Hematopoietic multipotent progenitor cell (in vitro differentiated cells): Measurements from ENCODE around the gene SLX4. TPM values are rescaled to one million over a fixed set of nuclear protein-coding genes. Genes with fewer than 3 reads are reported as not detected.
"Not testable (repeated sequence)": the region's sequence is repeated elsewhere in the genome, so short reads cannot be mapped to it uniquely, and the experiment has no call there.

Experiments used
- DNase-seq, 3 donors: peaks; one replicate each; pipeline ENCODE4 v3.0.0-alpha.2; 2011 to 2015; ENCODE audit warnings: low read depth in 2 of 3, low spot score in 2 of 3
- total RNA-seq: library from RNA; depleted of rRNA; stranded (reverse); fragments of >200 nt; gene quantifications from one replicate; pipeline ENCODE4 v1.2.3, GENCODE V29; 2012

SLX4 gene
- total RNA-seq, result 2.7 TPM

- DNase-seq, result peak; percentile 93 to 99 (median 94)
These were observed at the start of gene SLX4 for GRCh38 chr16:3611146-3611975. Gene SLX4 (minus strand): TSS chr16:3611606. CDS start chr16:3608964, 2,642 bp downstream.

- no peak for DNase-seq
These were observed 47.8 kb upstream of the SLX4 start for GRCh38 chr16:3659251-3659650.

GRCh38 chr16:3656491-3657468 lies 45.4 kb upstream of the SLX4 start:
- DNase-seq, result no peak

- DNase-seq, result not testable (repeated sequence)
These were observed 44.7 kb upstream of the SLX4 start for GRCh38 chr16:3656160-3656490.

GRCh38 chr16:3655396-3656159 lies 44.2 kb upstream of the SLX4 start:
- no peak for DNase-seq

- DNase-seq, result no peak
These were observed 43.6 kb upstream of the SLX4 start for GRCh38 chr16:3655030-3655395.

GRCh38 chr16:3654249-3654991 lies 43.0 kb upstream of the SLX4 start, which contains the start of gene DNASE1:
Gene DNASE1 (plus strand): TSS chr16:3654691. CDS start chr16:3655374, 683 bp downstream.
- peak; percentile 22 to 67 (median 62) for DNase-seq

- no peak for DNase-seq
These were observed 41.2 kb upstream of the SLX4 start for GRCh38 chr16:3652373-3653195.

DNA sequence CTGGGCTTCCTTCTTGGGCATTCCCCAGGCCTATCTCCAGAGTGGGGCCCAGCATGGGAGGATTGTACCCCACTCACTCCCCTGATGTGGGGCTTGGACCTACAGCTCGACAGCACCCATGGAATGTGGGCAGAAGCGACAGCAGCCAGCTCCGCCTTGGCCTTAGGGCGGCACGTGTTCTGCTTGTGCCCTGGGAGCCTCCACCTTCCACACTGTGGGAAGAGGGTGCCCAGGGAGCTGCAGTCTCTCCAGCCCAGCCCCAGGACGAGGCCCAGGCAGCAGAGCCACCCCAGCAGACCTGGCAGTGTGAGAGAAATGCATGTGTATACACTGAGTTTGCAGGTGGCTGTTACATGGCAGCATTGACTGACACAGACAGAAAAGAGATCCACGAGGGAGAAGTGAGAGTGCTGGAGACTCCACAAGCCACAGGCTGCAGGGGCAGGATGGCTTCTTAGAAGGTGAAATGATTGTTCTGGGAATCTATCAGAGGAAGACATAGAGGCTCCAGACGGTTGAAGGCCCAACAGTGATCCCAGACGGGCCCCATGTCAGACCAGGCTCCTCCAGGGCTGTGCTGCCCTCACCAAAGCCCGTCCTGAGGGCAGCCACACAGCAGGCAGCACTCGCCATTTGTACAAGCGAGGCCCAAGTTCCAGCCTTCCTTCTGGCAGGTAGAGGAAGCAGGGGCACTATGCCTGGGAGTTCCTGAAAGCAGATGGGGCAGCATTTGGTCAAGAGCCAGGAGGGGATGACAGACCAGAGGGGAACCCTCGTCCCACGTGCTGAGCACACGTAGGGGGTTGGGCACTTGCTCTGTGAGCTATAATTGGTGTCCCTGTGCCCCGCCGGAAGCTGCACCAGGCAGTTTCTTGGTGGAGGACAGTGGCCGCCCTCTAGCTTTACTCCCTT lies 40.3 kb upstream of the SLX4 start:
- no peak for DNase-seq

DNA sequence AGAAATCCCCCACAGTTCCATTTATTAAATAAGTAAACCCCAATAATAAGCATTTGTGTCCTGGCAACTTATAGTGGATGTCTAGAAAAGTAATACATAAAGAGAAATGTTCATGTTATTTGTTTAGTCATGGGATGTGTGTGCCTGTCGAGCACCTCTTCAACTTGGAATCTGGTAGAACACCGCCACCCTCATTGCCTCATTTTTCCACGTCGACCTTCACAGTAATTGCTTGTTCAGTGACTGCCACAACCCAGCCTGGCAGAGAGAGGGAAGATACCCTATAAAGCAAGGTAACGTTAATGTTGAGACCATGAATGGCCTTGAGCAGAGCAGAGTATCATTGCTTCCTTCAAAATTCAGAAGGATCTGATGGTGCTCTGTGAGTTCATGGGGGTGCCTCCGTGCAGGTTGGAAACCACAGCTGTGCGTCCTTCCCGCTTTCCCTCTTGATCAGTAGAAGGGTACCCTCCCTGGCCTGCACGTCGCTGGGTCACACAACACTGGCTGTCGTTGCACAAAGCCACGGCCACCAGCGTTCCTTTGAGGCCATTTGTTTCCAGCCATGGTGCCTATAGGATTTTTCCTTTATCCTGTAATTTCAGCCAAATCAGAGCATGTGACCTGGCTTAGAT lies 39.3 kb upstream of the SLX4 start:
- no peak for DNase-seq

DNA sequence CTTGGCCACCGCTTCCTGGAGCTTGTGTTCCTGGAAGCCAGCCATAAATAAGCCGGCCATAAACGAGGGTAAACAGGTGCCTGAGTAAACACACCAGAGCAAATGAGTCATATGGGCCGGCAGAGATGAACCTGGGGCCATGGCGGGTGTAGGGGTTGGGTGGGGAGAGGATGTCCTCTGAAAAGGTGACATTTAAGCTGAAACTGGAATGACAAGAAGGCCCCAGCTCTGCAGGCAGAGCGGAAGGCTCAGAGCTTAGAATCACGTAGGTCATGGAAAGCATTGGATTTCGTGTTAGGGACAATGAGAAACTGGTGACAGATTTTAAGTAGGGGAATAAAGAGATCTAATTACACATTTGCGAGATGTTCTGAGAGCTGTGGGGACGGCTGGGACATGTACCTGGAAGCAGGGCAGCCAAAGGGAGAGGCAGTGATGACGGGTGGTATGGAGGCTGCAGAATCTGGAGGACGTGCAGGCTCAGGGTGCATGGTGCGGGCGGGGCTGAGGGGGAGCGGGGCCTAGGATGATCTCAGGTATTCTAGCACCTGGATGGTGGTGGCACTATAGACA lies 35.0 kb upstream of the SLX4 start:
- DNase-seq, result no peak

GRCh38 chr16:3645504-3646347 lies 34.3 kb upstream of the SLX4 start:
- DNase-seq, result no peak

GRCh38 chr16:3645108-3645503 lies 33.7 kb upstream of the SLX4 start:
- DNase-seq, result no peak

DNA sequence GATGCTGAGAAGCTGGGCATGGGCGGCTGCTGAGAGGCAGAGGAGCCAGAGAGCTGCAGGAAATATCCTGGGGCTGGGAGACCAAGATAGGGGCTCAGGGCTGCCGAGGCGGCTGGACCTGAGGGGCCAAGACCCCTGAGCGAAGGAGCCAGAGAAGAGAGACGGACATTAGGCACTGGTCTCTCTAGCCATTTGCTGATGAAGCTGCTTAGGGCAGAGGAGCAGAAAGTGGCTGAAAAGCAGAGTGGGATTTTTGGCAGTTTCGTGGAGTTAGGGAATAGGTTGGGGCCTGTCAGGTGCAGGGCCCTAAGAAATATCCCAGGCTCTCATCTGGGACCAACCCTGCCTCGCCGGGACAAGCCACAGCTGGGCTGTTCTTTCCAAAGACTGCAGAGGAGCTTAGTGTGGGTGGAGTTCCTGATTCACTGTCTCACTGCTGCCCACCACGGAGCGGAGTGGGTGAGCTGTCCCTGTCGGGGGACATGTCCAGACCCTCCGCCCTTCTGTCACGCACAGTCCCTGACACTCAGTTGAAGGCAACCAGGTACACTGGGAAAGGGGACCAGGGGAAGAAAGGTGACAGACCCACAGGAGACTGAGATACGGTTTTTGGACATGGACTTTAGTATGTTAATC lies 31.8 kb upstream of the SLX4 start:
- DNase-seq, result no peak

DNA sequence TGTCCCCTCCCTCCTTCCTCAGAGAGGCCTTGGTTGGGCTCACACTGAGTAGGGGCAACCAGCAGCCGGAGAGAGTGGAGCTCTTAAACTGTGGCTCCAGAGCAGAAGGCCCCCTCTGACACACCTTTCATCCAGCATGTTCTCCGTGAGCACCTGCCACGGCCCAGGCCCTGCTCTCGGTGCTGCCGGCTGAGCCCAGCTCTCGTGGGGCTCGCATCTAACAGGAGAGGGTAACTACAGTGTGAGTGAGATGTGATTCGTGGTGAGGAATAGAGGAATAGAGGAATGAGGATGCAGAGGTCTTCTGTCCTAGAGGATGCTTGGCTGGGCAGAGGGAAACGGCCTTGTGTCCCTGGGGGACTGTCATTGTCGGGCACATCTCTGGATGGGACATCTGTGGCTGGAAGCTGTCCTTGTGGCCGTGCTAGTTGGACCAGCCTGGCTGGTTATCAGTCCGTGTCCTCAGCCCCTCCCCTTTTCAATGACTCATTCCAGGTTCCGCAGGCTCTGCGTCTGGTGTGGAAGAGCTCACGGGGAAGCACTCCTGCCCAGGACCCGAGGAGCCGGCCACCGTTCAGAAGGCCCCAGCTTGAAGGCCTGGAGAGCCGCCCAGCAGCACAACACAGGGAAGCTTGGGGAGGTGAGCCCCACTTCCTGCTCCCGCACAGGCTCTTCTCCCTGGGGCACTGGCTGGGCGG lies 31.1 kb upstream of the SLX4 start:
- no peak for DNase-seq
